K562 (cell line): ENCODE results near the gene ZNF514. TPM values are rescaled to one million over a fixed set of nuclear protein-coding genes. Genes with fewer than 3 reads are reported as not detected.

Source experiments
- ARID1B ChIP-seq: fragments of 450-650 bp; IDR thresholded peaks from 2 replicates; pipeline ENCODE4 v1.6.1; 2016; ENCODE audit warnings: antibody characterized with exemption, mild to moderate bottlenecking, inconsistent platforms
- BACH1 ChIP-seq: fragments of 200-800 bp; sonication (Bioruptor generic); IDR thresholded peaks from 2 replicates; pipeline ENCODE4 v1.6.1; 2016; ENCODE audit warnings: missing genetic modification characterization, missing compliant biosample characterization
- BCL6 ChIP-seq: fragments of 250-450 bp; sonication (Bioruptor Pico); IDR thresholded peaks from 2 replicates; pipeline ENCODE4 v1.4.0; 2020
- CC2D1A ChIP-seq: fragments of 450-650 bp; IDR thresholded peaks from 2 replicates; pipeline ENCODE4 v1.6.1; 2017; ENCODE audit warnings: mild to moderate bottlenecking
- EP400 ChIP-seq: fragments of 450-650 bp; IDR thresholded peaks from 2 replicates; pipeline ENCODE4 v1.6.1; 2017; ENCODE audit warnings: antibody characterized with exemption, mild to moderate bottlenecking, moderate library complexity
- HNRNPLL ChIP-seq: fragments of 200-400 bp; formaldehyde crosslinking; IDR thresholded peaks from 2 replicates; pipeline ENCODE4 v1.6.1; 2017; ENCODE audit warnings: low read length, low read depth, mild to moderate bottlenecking; ENCODE audit not compliant: poor library complexity, severe bottlenecking
- KDM2B ChIP-seq: fragments of 250-450 bp; sonication (Bioruptor Pico); IDR thresholded peaks from 2 replicates; pipeline ENCODE4 v1.8.0; 2021; ENCODE audit warnings: mild to moderate bottlenecking, moderate library complexity
- NCOR1 ChIP-seq: fragments of 450-650 bp; IDR thresholded peaks from 2 replicates; pipeline ENCODE4 v1.6.1; 2016; ENCODE audit warnings: mild to moderate bottlenecking, moderate library complexity
- POLR2G ChIP-seq: fragments of 200-400 bp; formaldehyde crosslinking; IDR thresholded peaks from 2 replicates; pipeline ENCODE4 v1.6.1; 2017; ENCODE audit warnings: low read depth, mild to moderate bottlenecking, antibody characterized with exemption, low read length, moderate library complexity
- SETDB1 ChIP-seq: IDR thresholded peaks from one replicate; pipeline ENCODE4 v1.6.1; 2012; ENCODE audit warnings: low read length, control low read depth, inconsistent platforms
- SOX6 ChIP-seq: fragments of 450-650 bp; IDR thresholded peaks from 2 replicates; pipeline ENCODE4 v1.6.1; 2014; ENCODE audit warnings: mild to moderate bottlenecking
- SRSF1 ChIP-seq: fragments of 200-400 bp; formaldehyde crosslinking; IDR thresholded peaks from 2 replicates; pipeline ENCODE4 v1.6.1; 2017; ENCODE audit warnings: mild to moderate bottlenecking, low read depth, low read length, moderate library complexity
- TEAD4 ChIP-seq, 2 experiments: sonication (generic) in 1 of 2; formaldehyde crosslinking in 1 of 2; IDR thresholded peaks; 2 replicates each; pipeline versions ENCODE4 v1.6.1 to v1.8.0; 2012 to 2022; ENCODE audit warnings: borderline replicate concordance in 1 of 2, inconsistent platforms in 1 of 2, low read length in 1 of 2, mild to moderate bottlenecking in 1 of 2, missing genetic modification reagents in 1 of 2
- YY1 ChIP-seq, 3 experiments: IDR thresholded peaks; 2 replicates each; pipeline ENCODE4 v1.6.1; 2011; ENCODE audit warnings: low read length in 2 of 3, mild to moderate bottlenecking in 2 of 3, moderate library complexity in 2 of 3, borderline replicate concordance in 1 of 3, control low read depth in 1 of 3, low read depth in 1 of 3; ENCODE audit not compliant: insufficient read depth in 3 of 3, insufficient replicate concordance in 2 of 3, control insufficient read depth in 1 of 3, insufficient read length in 1 of 3; ENCODE audit errors: extremely low read depth in 1 of 3
- ZBTB8A ChIP-seq: fragments of 450-650 bp; IDR thresholded peaks from 2 replicates; pipeline ENCODE4 v1.6.1; 2018; ENCODE audit warnings: mild to moderate bottlenecking, moderate library complexity; ENCODE audit not compliant: partially characterized antibody
- ZNF384 ChIP-seq: IDR thresholded peaks from 2 replicates; pipeline ENCODE4 v1.6.1; 2012; ENCODE audit warnings: low read depth, low read length, improper control_type of control experiment
- ZNF584 ChIP-seq: fragments of 200-800 bp; sonication (Bioruptor generic); IDR thresholded peaks from 2 replicates; pipeline ENCODE4 v1.6.1; 2016; ENCODE audit warnings: low read depth, mild to moderate bottlenecking, missing genetic modification characterization, missing compliant biosample characterization
- ZNF696 ChIP-seq: fragments of 250-450 bp; sonication (Bioruptor Pico); conservative IDR thresholded peaks from 2 replicates; pipeline ENCODE4 v1.4.0; 2020; ENCODE audit warnings: mild to moderate bottlenecking, moderate library complexity
- polyA plus RNA-seq, 8 experiments: library from polyadenylated mRNA; depleted of rRNA in 4 of 8; stranded (reverse) in 5 of 8; unstranded in 3 of 8; fragments of >200 nt; fragmentation: Nextera tagmentation in 2 of 8; fragmentation: Illumina TruSeq in 1 of 8; extraction: Ambion mirVana in 2 of 8; extraction: Trizol in 1 of 8; gene quantifications; 2 replicates each; pipeline versions ENCODE4 v1.2.1 to v1.2.3, GENCODE V29; 2011 to 2014; ENCODE audit warnings: inconsistent platforms in 1 of 8, missing spikeins in 1 of 8
- total RNA-seq, 7 experiments: library from RNA; depleted of rRNA in 6 of 7; stranded (reverse); fragments of >200 nt in 6 of 7; fragmentation: Illumina TruSeq in 2 of 7; extraction: Trizol in 2 of 7; gene quantifications; 2 replicates each; pipeline versions ENCODE4 v1.2.1 to v1.2.3, GENCODE V29; 2011 to 2021; ENCODE audit warnings: low replicate concordance in 1 of 7
- TF ChIP-seq, protein P1 (sequence below): fragments of 250-450 bp; sonication (Bioruptor Pico); IDR thresholded peaks from 2 replicates; pipeline ENCODE4 v1.8.0; 2021; ENCODE audit warnings: moderate library complexity, mild to moderate bottlenecking, inconsistent platforms
- TF ChIP-seq, protein P2 (sequence below): fragments of 150-350 bp; conservative IDR thresholded peaks from 2 replicates; pipeline ENCODE4 v1.6.1; 2014; ENCODE audit warnings: low read length
- TF ChIP-seq, protein P3 (sequence below): sonication (generic); formaldehyde crosslinking; IDR thresholded peaks from 2 replicates; pipeline ENCODE4 v1.9.0; 2022; ENCODE audit warnings: mild to moderate bottlenecking, missing genetic modification reagents
- TF ChIP-seq, protein P4 (sequence below): sonication (generic); formaldehyde crosslinking; IDR thresholded peaks from 2 replicates; pipeline ENCODE4 v1.8.0; 2023; ENCODE audit warnings: mild to moderate bottlenecking, missing genetic modification reagents

Gene ZNF514
- total and polyA plus RNA-seq, 9 of the 15 experiments (the other 6 are each of a cell fraction or from before 2014, with no cell fraction given): 7.5 to 17.7 (median 11.4) TPM

DNA sequence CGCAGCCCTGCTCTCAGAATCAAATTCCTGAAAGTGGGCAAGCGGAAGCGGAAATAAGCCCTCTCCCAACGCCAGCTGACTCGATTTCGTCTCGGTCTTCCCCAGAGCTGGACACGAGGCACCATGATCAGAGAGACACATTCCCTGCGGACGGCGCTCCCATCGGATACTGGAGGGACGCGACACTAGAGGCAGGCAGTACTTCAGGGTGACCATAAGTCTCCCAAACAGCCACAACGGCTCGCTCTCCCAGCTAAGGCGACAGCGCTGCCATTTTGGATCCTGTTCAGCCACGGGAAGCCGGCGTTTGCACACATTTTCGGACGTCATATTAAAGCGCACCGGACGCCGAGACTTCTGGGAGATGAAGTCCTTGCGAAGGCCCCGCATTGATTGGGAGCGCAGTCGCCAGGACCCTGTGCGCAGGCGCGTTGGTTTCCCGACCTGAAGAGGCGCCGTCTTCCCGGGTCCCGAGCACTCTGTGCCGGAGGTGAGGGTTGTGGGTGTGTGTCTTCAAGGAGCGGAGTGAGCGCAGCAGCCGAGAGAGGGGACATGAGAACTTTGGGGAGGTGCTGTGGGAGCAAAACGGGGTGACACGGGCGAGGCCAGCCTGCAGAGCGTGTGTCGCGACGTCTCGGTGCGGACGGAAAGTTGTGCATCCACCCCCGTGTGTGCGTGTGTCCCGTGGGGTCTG is 5.9 kb upstream of the ZNF514 start, which contains the start of gene ZNF2 (continued):
- TF ChIP-seq EP400 (peak; percentile 97), CC2D1A (no peak), TEAD4 (IDR thresholded peaks at IDR 0.05; ENCODE audit: low read length) (no peak; the same call in 1 of the 2 replicates), TEAD4 (CRISPR knock-in tag; IDR thresholded peaks at IDR 0.05; ENCODE audit: borderline replicate concordance) (no peak), SOX6 (0 out of 2 replicates have a peak, but pooled peaks have one; percentile 10), ZNF696 (CRISPR knock-in tag) (no peak), SRSF1 (no peak), ARID1B (no peak), BACH1 (tag) (peak; percentile 68; the same call in 1 of the 2 replicates), NCOR1 (no peak), ZNF384 (no peak; the same call in 1 of the 2 replicates), ZNF584 (CRISPR knock-in tag) (peak; percentile 73; the same call in 1 of the 2 replicates), HNRNPLL (peak; percentile 44), ZBTB8A (no peak), POLR2G (peak; percentile 93), KDM2B (CRISPR knock-in tag) (no peak), BCL6 (no peak), SETDB1 (no peak), YY1 (IDR thresholded peaks at IDR 0.05; ENCODE audit: borderline replicate concordance in 1 of 3, control insufficient read depth in 1 of 3, extremely low read depth in 1 of 3, insufficient read depth in 3 of 3, insufficient read length in 1 of 3, insufficient replicate concordance in 2 of 3, low read depth in 1 of 3, low read length in 2 of 3) (peak; percentile 91 to 98 (median 95))
- TF ChIP-seq, protein P1, sequence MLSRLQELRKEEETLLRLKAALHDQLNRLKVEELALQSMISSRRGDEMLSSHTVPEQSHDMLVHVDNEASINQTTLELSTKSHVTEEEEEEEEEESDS (CRISPR knock-in tag): no peak
- TF ChIP-seq, protein P2, sequence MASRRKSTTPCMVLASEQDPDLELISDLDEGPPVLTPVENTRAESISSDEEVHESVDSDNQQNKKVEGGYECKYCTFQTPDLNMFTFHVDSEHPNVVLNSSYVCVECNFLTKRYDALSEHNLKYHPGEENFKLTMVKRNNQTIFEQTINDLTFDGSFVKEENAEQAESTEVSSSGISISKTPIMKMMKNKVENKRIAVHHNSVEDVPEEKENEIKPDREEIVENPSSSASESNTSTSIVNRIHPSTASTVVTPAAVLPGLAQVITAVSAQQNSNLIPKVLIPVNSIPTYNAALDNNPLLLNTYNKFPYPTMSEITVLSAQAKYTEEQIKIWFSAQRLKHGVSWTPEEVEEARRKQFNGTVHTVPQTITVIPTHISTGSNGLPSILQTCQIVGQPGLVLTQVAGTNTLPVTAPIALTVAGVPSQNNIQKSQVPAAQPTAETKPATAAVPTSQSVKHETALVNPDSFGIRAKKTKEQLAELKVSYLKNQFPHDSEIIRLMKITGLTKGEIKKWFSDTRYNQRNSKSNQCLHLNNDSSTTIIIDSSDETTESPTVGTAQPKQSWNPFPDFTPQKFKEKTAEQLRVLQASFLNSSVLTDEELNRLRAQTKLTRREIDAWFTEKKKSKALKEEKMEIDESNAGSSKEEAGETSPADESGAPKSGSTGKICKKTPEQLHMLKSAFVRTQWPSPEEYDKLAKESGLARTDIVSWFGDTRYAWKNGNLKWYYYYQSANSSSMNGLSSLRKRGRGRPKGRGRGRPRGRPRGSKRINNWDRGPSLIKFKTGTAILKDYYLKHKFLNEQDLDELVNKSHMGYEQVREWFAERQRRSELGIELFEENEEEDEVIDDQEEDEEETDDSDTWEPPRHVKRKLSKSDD: peak; percentile 80; the same call in 1 of the 2 replicates
- TF ChIP-seq, protein P3, sequence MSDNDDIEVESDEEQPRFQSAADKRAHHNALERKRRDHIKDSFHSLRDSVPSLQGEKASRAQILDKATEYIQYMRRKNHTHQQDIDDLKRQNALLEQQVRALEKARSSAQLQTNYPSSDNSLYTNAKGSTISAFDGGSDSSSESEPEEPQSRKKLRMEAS: peak; percentile 73
- TF ChIP-seq, protein P4, sequence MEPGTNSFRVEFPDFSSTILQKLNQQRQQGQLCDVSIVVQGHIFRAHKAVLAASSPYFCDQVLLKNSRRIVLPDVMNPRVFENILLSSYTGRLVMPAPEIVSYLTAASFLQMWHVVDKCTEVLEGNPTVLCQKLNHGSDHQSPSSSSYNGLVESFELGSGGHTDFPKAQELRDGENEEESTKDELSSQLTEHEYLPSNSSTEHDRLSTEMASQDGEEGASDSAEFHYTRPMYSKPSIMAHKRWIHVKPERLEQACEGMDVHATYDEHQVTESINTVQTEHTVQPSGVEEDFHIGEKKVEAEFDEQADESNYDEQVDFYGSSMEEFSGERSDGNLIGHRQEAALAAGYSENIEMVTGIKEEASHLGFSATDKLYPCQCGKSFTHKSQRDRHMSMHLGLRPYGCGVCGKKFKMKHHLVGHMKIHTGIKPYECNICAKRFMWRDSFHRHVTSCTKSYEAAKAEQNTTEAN (CRISPR knock-in tag): no peak
